ENCODE results near the gene GIT1.

DNA sequence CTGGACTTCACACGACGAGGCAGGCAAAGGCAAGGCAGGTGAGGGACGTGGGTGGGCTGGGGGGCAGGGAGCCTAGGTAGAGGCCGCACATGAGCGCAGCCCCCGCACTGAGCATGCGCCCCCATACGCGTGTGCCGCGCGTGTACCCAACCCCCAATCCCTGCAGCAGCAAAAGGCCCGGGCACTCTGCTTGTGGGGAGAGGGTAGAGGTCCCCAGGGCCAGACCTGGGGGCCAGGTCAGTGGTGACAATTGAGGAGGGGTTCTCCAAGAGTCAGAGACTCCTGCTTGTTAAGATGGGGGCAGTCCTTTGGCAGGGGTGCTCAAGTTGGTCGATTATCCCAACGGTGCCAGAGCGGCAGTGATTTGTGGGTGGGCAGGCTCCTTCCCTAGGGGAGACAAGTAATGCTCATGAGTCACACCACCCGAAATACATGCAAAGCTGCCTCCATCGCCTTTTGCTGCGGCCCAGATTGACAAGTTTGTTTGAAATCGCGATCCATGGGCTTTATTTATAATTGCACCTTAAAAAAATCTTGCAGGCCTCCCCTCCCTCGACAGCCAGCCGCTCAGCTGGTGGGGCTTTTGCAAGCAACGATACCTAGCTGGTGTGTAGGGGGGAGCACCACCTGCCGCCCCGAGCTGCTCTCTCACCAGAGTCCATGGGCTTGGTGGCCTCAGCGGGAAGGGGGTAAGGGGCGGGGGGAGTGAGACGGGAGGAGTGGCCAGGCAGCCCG lies 1.1 kb upstream of the GIT1 start:
- TF ChIP-seq POLR2A (IDR thresholded peaks at IDR 0.05; ENCODE audit: low read length) (no peak), GATA1 (IDR thresholded peaks at IDR 0.05; ENCODE audit: low read depth, low read length) (no peak)
